ENCODE data around the gene PAX5. TPM values are rescaled to one million over a fixed set of nuclear protein-coding genes. Genes with fewer than 3 reads are reported as not detected.
A peak's percentile ranks its signal among the peaks of the same experiment; 100 is the strongest.

The PAX5 gene
- total RNA-seq, 2 donors from 2014 or later: 10.1 TPM; not detected in 1

GRCh38 chr9:36999728-37000333 is 34.2 kb downstream of the PAX5 start:
- peaks cover 17% of the 10 kb centered on the region for H3K4me1 Mint-ChIP-seq
- H3K27me3 Mint-ChIP-seq: peaks cover 57% of the 10 kb centered on the region
- peak overlapping the region; percentile 82 for H3K27ac Mint-ChIP-seq
- no peak for ATAC-seq
- peaks cover 10% of the 10 kb centered on the region for H3K36me3 Mint-ChIP-seq (ENCODE audit: low read depth)
- H3K9me3 ChIP-seq (ENCODE audit: control insufficient read depth, low read length, poor library complexity, severe bottlenecking): no peaks in the 10 kb centered on the region
- peak overlapping the region; percentile 57 for H3K4me3 Mint-ChIP-seq
- DNase-seq: no peak

DNA sequence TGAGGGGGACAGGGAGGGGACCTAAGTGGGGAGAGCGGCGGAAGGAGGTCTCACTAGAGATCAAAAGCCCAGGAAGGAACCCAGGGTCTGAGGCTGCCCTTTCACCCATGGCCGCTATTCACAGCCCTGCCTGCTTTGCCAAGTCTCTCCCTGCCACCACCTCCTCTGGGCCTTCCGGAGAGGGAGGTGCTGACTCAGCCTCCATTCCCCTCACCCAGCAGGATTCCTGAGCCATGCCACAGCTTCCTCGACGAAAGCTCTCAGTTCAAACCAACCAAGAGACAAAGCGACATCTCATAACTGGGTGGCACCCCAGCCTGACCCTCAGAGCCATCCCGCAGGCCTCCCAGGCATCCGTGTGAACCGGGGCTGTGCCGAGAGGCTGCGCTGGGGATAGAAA is 36.7 kb downstream of the PAX5 start:
- H3K9me3 ChIP-seq (ENCODE audit: control insufficient read depth, low read length, poor library complexity, severe bottlenecking): no peaks in the 10 kb centered on the region
- H3K36me3 Mint-ChIP-seq (ENCODE audit: low read depth): peaks cover 10% of the 10 kb centered on the region
- H3K4me3 Mint-ChIP-seq: no peak overlapping the region
- DNase-seq: no peak
- no peak for ATAC-seq
- H3K27ac Mint-ChIP-seq: no peak overlapping the region
- H3K27me3 Mint-ChIP-seq: peaks cover 53% of the 10 kb centered on the region
- H3K4me1 Mint-ChIP-seq: peaks cover 18% of the 10 kb centered on the region

DNA sequence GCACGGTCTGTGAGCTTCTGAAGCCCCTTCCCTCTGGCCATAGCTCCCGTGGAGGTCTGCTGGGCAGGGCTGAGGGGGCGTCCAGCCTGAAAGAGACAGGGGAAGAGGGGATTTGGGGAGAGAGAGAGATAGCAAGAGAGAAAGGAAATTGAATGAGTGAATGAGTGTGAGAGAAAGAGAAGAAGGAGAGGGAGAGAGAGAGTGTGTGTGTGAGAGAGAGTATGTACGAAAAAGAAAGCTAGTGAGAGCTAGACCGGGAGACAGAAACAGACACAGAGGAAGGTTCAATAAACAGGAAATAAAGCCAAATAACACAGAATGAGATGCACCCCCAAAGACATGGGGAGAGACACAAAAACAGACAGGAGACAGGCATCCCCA is 37.4 kb downstream of the PAX5 start:
- Mint-ChIP-seq H3K4me3 (no peak overlapping the region), H3K27me3 (peaks cover 49% of the 10 kb centered on the region), H3K4me1 (peaks cover 17% of the 10 kb centered on the region), H3K27ac (no peak overlapping the region), H3K36me3 (ENCODE audit: low read depth) (peaks cover 10% of the 10 kb centered on the region)
- ATAC-seq: no peak
- peaks cover 2% of the 10 kb centered on the region for H3K9me3 ChIP-seq (ENCODE audit: control insufficient read depth, low read length, poor library complexity, severe bottlenecking)
- no peak for DNase-seq

- Mint-ChIP-seq H3K4me3 (peak overlapping the region; percentile 1), H3K36me3 (ENCODE audit: low read depth) (peaks cover 10% of the 10 kb centered on the region), H3K27ac (no peak overlapping the region), H3K4me1 (peaks cover 17% of the 10 kb centered on the region), H3K27me3 (peaks cover 43% of the 10 kb centered on the region)
- ATAC-seq: peak; percentile 56
- peak; percentile 32 to 38 (median 32) for DNase-seq
- H3K9me3 ChIP-seq (ENCODE audit: control insufficient read depth, low read length, poor library complexity, severe bottlenecking): peaks cover 3% of the 10 kb centered on the region
These were observed 38.0 kb downstream of the PAX5 start for GRCh38 chr9:36995927-36996705.

DNA sequence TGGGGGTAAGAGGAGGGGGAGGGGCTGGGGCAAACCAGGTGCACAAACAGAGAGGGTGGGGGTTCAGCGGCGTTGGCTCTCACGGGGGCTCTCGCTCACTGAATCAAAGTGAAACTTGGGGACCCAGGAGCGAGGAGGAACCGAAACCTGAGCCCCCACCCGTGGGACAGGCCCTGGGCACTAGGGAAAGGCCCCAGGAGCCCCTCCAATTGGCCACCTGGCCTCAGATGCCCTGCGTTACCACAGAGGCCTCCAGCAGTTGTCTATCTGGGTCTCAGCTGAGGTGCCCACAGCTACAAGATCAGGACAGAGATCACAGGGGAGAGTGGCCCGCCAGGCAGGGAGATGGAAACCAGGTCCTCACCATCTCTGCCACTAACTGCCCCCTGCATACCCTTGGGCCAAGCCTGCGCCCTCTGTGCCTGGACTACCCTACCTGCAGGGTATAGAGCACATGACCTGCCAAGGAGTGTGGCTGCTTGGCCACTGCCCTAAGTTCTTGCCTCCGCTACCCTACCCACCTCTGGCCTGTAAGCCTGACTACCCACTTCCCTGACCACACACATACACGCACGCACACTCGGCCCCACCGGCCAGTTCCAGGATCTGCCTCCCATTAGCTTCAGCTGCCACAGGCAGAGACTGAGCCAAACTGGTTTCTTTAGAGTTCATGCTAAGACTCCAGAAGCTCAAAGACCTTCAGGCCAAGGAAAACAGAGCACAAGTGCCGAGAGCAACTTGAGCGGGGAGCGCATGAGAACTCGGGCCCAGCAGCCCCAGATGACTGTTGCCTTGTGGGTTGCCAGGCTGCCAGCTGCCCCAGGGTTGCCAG is 39.9 kb downstream of the PAX5 start:
- peak; percentile 63 for ATAC-seq
- peaks cover 5% of the 10 kb centered on the region for H3K36me3 Mint-ChIP-seq (ENCODE audit: low read depth)
- peaks cover 6% of the 10 kb centered on the region for H3K9me3 ChIP-seq (ENCODE audit: control insufficient read depth, low read length, poor library complexity, severe bottlenecking)
- H3K4me3 Mint-ChIP-seq: peak overlapping the region; percentile 22
- H3K4me1 Mint-ChIP-seq: peaks cover 13% of the 10 kb centered on the region
- no peak for DNase-seq
- H3K27me3 Mint-ChIP-seq: peaks cover 34% of the 10 kb centered on the region
- no peak overlapping the region for H3K27ac Mint-ChIP-seq

GRCh38 chr9:36992501-36993316 is 41.4 kb downstream of the PAX5 start:
- no peak for DNase-seq
- Mint-ChIP-seq H3K4me1 (peaks cover 13% of the 10 kb centered on the region), H3K27ac (no peak overlapping the region), H3K27me3 (peaks cover 43% of the 10 kb centered on the region), H3K4me3 (no peak overlapping the region), H3K36me3 (ENCODE audit: low read depth) (peaks cover 5% of the 10 kb centered on the region)
- H3K9me3 ChIP-seq (ENCODE audit: control insufficient read depth, low read length, poor library complexity, severe bottlenecking): peaks cover 6% of the 10 kb centered on the region
- no peak for ATAC-seq

GRCh38 chr9:36991516-36992134 is 42.4 kb downstream of the PAX5 start:
- Mint-ChIP-seq H3K4me3 (no peak overlapping the region), H3K36me3 (ENCODE audit: low read depth) (peaks cover 2% of the 10 kb centered on the region), H3K27me3 (peaks cover 54% of the 10 kb centered on the region), H3K27ac (no peak overlapping the region), H3K4me1 (peaks cover 17% of the 10 kb centered on the region)
- peaks cover 6% of the 10 kb centered on the region for H3K9me3 ChIP-seq (ENCODE audit: control insufficient read depth, low read length, poor library complexity, severe bottlenecking)
- no peak for ATAC-seq
- no peak for DNase-seq

DNA sequence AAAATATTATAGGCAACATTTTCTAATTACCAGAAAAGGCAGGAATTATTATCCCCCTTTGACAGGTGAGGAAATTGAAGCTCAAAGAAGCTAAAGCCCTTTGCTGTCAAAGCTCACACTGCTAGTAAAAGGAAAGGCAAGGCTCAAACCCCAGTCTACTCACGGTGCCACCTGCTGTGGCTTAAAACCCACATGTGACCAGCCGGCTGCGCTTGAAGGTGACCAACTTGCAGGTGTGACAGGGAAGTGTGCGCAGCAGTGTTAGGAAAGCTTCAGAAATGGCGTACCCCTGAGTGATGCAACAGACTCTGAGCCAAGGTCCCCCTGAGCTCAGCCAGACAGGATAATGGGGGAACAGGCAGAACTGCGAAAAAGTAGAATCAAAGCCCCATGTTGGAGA is 45.2 kb downstream of the PAX5 start:
- Mint-ChIP-seq H3K27ac (no peak overlapping the region), H3K36me3 (ENCODE audit: low read depth) (peaks cover 2% of the 10 kb centered on the region), H3K4me3 (no peak overlapping the region), H3K27me3 (peaks cover 56% of the 10 kb centered on the region), H3K4me1 (peaks cover 10% of the 10 kb centered on the region)
- peak; percentile 25 for ATAC-seq
- H3K9me3 ChIP-seq (ENCODE audit: control insufficient read depth, low read length, poor library complexity, severe bottlenecking): peaks cover 6% of the 10 kb centered on the region
- DNase-seq: no peak

DNA sequence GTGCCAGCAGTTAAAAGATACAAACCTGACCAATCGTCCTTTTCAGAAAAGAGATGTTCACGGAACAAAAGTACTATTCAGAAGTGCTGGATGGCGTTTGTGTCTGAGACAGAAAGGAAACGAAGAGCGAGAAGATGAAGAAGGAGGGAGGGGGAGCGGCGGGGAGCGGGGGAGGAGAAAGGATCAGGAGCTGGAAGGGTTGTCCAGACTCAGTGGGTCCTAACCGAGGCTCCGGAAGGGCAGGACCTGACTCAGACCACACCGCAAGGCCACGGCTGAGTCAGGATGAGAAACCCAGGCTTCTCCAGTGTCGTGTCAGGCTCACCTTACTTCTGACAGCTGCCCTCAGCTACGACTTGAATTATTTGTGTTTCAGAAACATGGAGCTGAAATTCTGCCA is 46.2 kb downstream of the PAX5 start:
- Mint-ChIP-seq H3K27ac (no peak overlapping the region), H3K36me3 (ENCODE audit: low read depth) (peaks cover 4% of the 10 kb centered on the region), H3K27me3 (peaks cover 57% of the 10 kb centered on the region), H3K4me3 (no peak overlapping the region), H3K4me1 (peaks cover 10% of the 10 kb centered on the region)
- H3K9me3 ChIP-seq (ENCODE audit: control insufficient read depth, low read length, poor library complexity, severe bottlenecking): peaks cover 6% of the 10 kb centered on the region
- ATAC-seq (no peak), DNase-seq (no peak)

- H3K27ac Mint-ChIP-seq: no peak overlapping the region
- peaks cover 62% of the 10 kb centered on the region for H3K27me3 Mint-ChIP-seq
- DNase-seq: no peak
- peak overlapping the region; percentile 19 for H3K4me3 Mint-ChIP-seq
- H3K4me1 Mint-ChIP-seq: peaks cover 10% of the 10 kb centered on the region
- ATAC-seq: no peak
- peaks cover 6% of the 10 kb centered on the region for H3K9me3 ChIP-seq (ENCODE audit: control insufficient read depth, low read length, poor library complexity, severe bottlenecking)
- peaks cover 4% of the 10 kb centered on the region for H3K36me3 Mint-ChIP-seq (ENCODE audit: low read depth)
These were observed 46.7 kb downstream of the PAX5 start for GRCh38 chr9:36987409-36987808.

GRCh38 chr9:36986468-36987408 is 47.3 kb downstream of the PAX5 start:
- Mint-ChIP-seq H3K4me1 (peaks cover 10% of the 10 kb centered on the region), H3K27me3 (peaks cover 65% of the 10 kb centered on the region), H3K27ac (no peak overlapping the region), H3K4me3 (peak overlapping the region; percentile 19), H3K36me3 (ENCODE audit: low read depth) (peaks cover 4% of the 10 kb centered on the region)
- peaks cover 5% of the 10 kb centered on the region for H3K9me3 ChIP-seq (ENCODE audit: control insufficient read depth, low read length, poor library complexity, severe bottlenecking)
- no peak for DNase-seq
- no peak for ATAC-seq

Data from T-helper 17 cell (primary cell).